HCT116 (cell line): Measurements from ENCODE around the gene XPO1. TPM values are rescaled to one million over a fixed set of nuclear protein-coding genes. Genes with fewer than 3 reads are reported as not detected.

Experiments used
- ATAC-seq: fragments of 200-7000 bp; cut with Tn5 transposase; 2 replicates; pipeline ENCODE4 v1.9.1; 2020; ENCODE audit warnings: mild to moderate bottlenecking, moderate library complexity
- BruUV-seq: library from RNA; stranded (reverse); fragments of 400-500 nt; replicated peaks from 2 replicates; lab custom pipeline; 2021; lab: Mats Ljungman, UMichigan
- CTCF ChIA-PET: fragments of 300-600 bp; sonication (Branson Sonifier 250); formaldehyde crosslinking; loops from one replicate; lab custom pipeline; 2021; ENCODE audit warnings: antibody characterized with exemption; lab: Charles Lee
- POLR2A ChIA-PET: fragments of 300-600, 350-600 bp; sonication (Branson Sonifier 250); formaldehyde crosslinking; loops from one replicate; lab custom pipeline; 2021; ENCODE audit warnings: antibody characterized with exemption; lab: Charles Lee
- RAD21 ChIA-PET, 2 experiments: fragments of 300-600 bp; sonication (Branson Sonifier 250); formaldehyde crosslinking; loops; one replicate each; lab custom pipeline; 2023; ENCODE audit warnings: low total read pairs in 2 of 2; ENCODE audit not compliant: uncharacterized antibody in 2 of 2, unreplicated experiment in 2 of 2, low non-redundant PET in 1 of 2; lab: Charles Lee
- DNase-seq: peaks from one replicate; pipeline ENCODE4 v3.0.0-alpha.2; 2010; ENCODE audit warnings: low read depth, low spot score
- H2AFZ ChIP-seq: fragments of 200-600 bp; shearing (Covaris generic), sonication (generic); 2 replicates; pipeline ENCODE4 v1.6.1; 2017; ENCODE audit warnings: low read depth, mixed run types, mixed read lengths, antibody characterized with exemption, low read length; ENCODE audit not compliant: poor library complexity, severe bottlenecking
- H3K27ac ChIP-seq: 2 replicates; pipeline ENCODE4 v1.5.1; 2012; ENCODE audit warnings: low read depth, low read length
- H3K27me3 ChIP-seq: fragments of 200-600 bp; sonication (generic); 2 replicates; pipeline ENCODE4 v1.6.1; 2016; ENCODE audit warnings: mixed run types, low read length, mixed read lengths; ENCODE audit not compliant: insufficient read depth
- H3K36me3 ChIP-seq, 2 experiments: fragments of 200-500 bp in 1 of 2; fragments of 200-600 bp in 1 of 2; sonication (Bioruptor generic) in 1 of 2; sonication (generic) in 1 of 2; 2 replicates each; pipeline versions ENCODE4 v1.5.1 to v1.6.1; 2014 to 2016; ENCODE audit warnings: low read length in 2 of 2, inconsistent platforms in 1 of 2, mixed read lengths in 1 of 2, mixed run types in 1 of 2; ENCODE audit not compliant: insufficient read depth in 2 of 2, control insufficient read depth in 1 of 2
- H3K4me1 ChIP-seq, 2 experiments: fragments of 200-600 bp in 1 of 2; sonication (generic) in 1 of 2; 2 replicates each; pipeline versions ENCODE4 v1.5.1 to v1.6.1; 2012 to 2017; ENCODE audit warnings: low read length in 2 of 2, inconsistent platforms in 1 of 2, mild to moderate bottlenecking in 1 of 2, mixed read lengths in 1 of 2, mixed run types in 1 of 2, moderate library complexity in 1 of 2; ENCODE audit not compliant: insufficient read depth in 2 of 2, control insufficient read depth in 1 of 2
- H3K4me2 ChIP-seq: fragments of 200-600 bp; sonication (generic); 2 replicates; pipeline ENCODE4 v1.6.1; 2017; ENCODE audit warnings: mixed run types, low read length, mixed read lengths
- H3K4me3 ChIP-seq, 2 experiments: fragments of 200-600 bp in 1 of 2; sonication (generic) in 1 of 2; replicated peaks in 1 of 2; 2 replicates each; pipeline ENCODE4 v1.5.1; 2011 to 2016; ENCODE audit warnings: low read length in 2 of 2, control low read depth in 1 of 2, low read depth in 1 of 2, mild to moderate bottlenecking in 1 of 2, mixed read lengths in 1 of 2, mixed run types in 1 of 2
- H3K79me2 ChIP-seq: fragments of 200-600 bp; sonication (generic); 2 replicates; pipeline ENCODE4 v1.6.1; 2017; ENCODE audit warnings: mild to moderate bottlenecking, mixed run types, low read length, moderate library complexity, mixed read lengths; ENCODE audit not compliant: insufficient read depth
- H3K9ac ChIP-seq: fragments of 200-600 bp; sonication (generic); 2 replicates; pipeline ENCODE4 v1.6.1; 2016; ENCODE audit warnings: low read length, mixed read lengths
- H3K9me2 ChIP-seq: fragments of 200-600 bp; sonication (generic), shearing (Covaris generic); 2 replicates; pipeline ENCODE4 v1.6.1; 2017; ENCODE audit warnings: mixed run types, mild to moderate bottlenecking, moderate library complexity; ENCODE audit not compliant: insufficient read depth
- H3K9me3 ChIP-seq, 2 experiments: fragments of 200-500 bp in 1 of 2; fragments of 200-600 bp in 1 of 2; sonication (Bioruptor generic) in 1 of 2; sonication (generic) in 1 of 2; 2 replicates each; pipeline ENCODE4 v1.6.1; 2014 to 2017; ENCODE audit warnings: low read length in 2 of 2, mixed read lengths in 2 of 2, inconsistent platforms in 1 of 2, low read depth in 1 of 2, mild to moderate bottlenecking in 1 of 2, mixed run types in 1 of 2, moderate library complexity in 1 of 2; ENCODE audit not compliant: control insufficient read depth in 1 of 2, insufficient read depth in 1 of 2
- H4K20me1 ChIP-seq: fragments of 200-600 bp; sonication (generic), shearing (Covaris generic); 2 replicates; pipeline ENCODE4 v1.6.1; 2017; ENCODE audit warnings: mixed run types, mild to moderate bottlenecking, moderate library complexity; ENCODE audit not compliant: insufficient read depth
- CBX3 ChIP-seq: IDR thresholded peaks from 2 replicates; pipeline ENCODE4 v1.6.1; 2012; ENCODE audit warnings: low read depth
- EGR1 ChIP-seq: IDR thresholded peaks from 2 replicates; pipeline ENCODE4 v1.6.1; 2012; ENCODE audit warnings: low read depth
- EZH2 ChIP-seq: fragments of 200-600 bp; sonication (generic); IDR thresholded peaks from 2 replicates; pipeline ENCODE4 v1.6.1; 2017; ENCODE audit warnings: antibody characterized with exemption, mixed run types
- FOSL1 ChIP-seq: IDR thresholded peaks from 2 replicates; pipeline ENCODE4 v1.6.1; 2012; ENCODE audit warnings: low read depth
- RAD21 ChIP-seq: IDR thresholded peaks from 2 replicates; pipeline ENCODE4 v1.6.1; 2012; ENCODE audit warnings: low read depth, mild to moderate bottlenecking
- SP1 ChIP-seq: IDR thresholded peaks from 2 replicates; pipeline ENCODE4 v1.6.1; 2012; ENCODE audit warnings: low read depth
- SRF ChIP-seq: IDR thresholded peaks from 2 replicates; pipeline ENCODE4 v1.6.1; 2012; ENCODE audit warnings: low read depth
- ZNF274 ChIP-seq: fragments of 200-500 bp; sonication (Bioruptor generic); IDR thresholded peaks from 2 replicates; pipeline ENCODE4 v1.6.1; 2014; ENCODE audit warnings: mild to moderate bottlenecking, low read depth, low read length, inconsistent platforms
- intact Hi-C: fragments of 100-400 bp; cut with micrococcal nuclease; formaldehyde crosslinking; loops from 2 replicates; pipeline ENCODE4 v1.10.0; 2022
- total RNA-seq: library from RNA; stranded (reverse); gene quantifications from one replicate; pipeline ENCODE4 v1.2.1, GENCODE V29; 2021; ENCODE audit not compliant: unreplicated experiment
- TF ChIP-seq, protein P1 (sequence below): IDR thresholded peaks from 2 replicates; pipeline ENCODE4 v1.6.1; 2012
- TF ChIP-seq, protein P2 (sequence below): IDR thresholded peaks from 2 replicates; pipeline ENCODE4 v1.6.1; 2012
- TF ChIP-seq, protein P3 (sequence below): IDR thresholded peaks from 2 replicates; pipeline ENCODE4 v1.6.1; 2012; ENCODE audit warnings: low read depth
- TF ChIP-seq, protein P4 (sequence below): IDR thresholded peaks from 2 replicates; pipeline ENCODE4 v1.6.1; 2011; ENCODE audit warnings: mild to moderate bottlenecking, low read length, moderate library complexity; ENCODE audit not compliant: insufficient replicate concordance; ENCODE audit errors: extremely low read depth

Gene XPO1
- total RNA-seq, 1 experiment from 2014 or later = 184 TPM

DNA sequence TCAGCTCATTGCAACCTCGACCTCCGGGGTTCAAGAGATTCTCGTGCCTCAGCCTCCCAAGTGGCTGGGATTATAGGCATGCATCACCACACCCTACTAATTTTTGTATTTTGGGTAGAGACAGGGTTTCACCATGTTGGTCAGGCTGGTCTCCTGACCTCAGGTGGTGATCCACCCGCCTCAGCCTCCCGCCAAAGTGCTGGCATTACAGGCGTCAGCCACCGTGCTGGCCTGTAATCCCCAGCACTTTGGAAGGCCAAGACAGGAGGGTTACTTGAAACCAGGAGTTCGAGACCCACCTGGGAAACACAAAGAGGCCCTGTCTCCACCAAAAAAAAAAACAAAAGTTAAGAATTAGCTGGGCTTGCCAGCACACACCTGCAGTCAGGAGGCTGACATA is 85.8 kb downstream of the XPO1 start:
- peaks cover 100% of the 10 kb centered on the region for H3K79me2 ChIP-seq
- H3K9ac ChIP-seq = no peak overlapping the region
- H3K36me3 ChIP-seq = peaks cover 0 to 7% of the 10 kb centered on the region in 2 experiments; a peak in 1 of 4 replicates
- CTCF ChIA-PET = no interaction called here
- no peak overlapping the region for H3K27ac ChIP-seq
- no peak overlapping the region for H3K4me3 ChIP-seq
- TF ChIP-seq, protein P1, sequence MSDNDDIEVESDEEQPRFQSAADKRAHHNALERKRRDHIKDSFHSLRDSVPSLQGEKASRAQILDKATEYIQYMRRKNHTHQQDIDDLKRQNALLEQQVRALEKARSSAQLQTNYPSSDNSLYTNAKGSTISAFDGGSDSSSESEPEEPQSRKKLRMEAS = no peak
- TF ChIP-seq SRF (no peak), EGR1 (no peak), CBX3 (no peak), FOSL1 (no peak)
- H3K4me1 ChIP-seq = peaks cover 0 to 14% of the 10 kb centered on the region in 2 experiments; a peak in 2 of 4 replicates
- POLR2A ChIA-PET = no interaction called here
- RAD21 ChIA-PET = no interaction called here
- H3K9me3 ChIP-seq = no peaks in the 10 kb centered on the region
- DNase-seq (no peak), ATAC-seq (no peak)
- intact Hi-C loops = no loop called here
- no peaks in the 10 kb centered on the region for H3K9me2 ChIP-seq
- no peak overlapping the region for H2AFZ ChIP-seq
- 0 out of 2 replicates have a peak, but pooled peaks cover 4% of the 10 kb centered on the region for H4K20me1 ChIP-seq
- H3K27me3 ChIP-seq = no peaks in the 10 kb centered on the region
- no TSS peak for BruUV-seq
- no peak overlapping the region for H3K4me2 ChIP-seq

DNA sequence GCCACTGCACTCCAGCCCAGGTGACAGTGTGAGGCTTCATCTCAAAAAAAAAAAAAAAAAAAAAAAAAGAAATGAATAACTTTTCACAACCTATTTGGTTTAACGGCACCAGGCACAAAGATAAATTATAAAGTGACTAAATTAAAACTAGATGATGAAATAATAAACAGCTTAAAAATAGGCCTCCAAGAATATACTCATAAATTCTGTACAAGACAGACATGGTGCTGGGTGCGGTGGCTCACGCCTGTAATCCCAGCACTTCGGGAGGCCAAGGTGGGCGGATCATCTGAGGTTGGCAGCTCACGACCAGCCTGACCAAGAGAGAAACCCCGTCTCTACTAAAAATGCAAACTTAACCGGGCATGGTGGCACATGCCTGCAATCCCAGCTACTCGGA is 87.0 kb downstream of the XPO1 start:
- H2AFZ ChIP-seq = no peak overlapping the region
- H3K4me3 ChIP-seq = no peak overlapping the region
- H3K79me2 ChIP-seq = peaks cover 100% of the 10 kb centered on the region
- ATAC-seq (no peak), DNase-seq (no peak)
- ChIA-PET POLR2A (no interaction called here), RAD21 (interaction anchor here in 1 of 2 experiments (0.7 kb wide), 1 partner anchor 40 kb away, joined by 4 read pairs; no protein-coding TSS in a partner anchor), CTCF (no interaction called here)
- no peak overlapping the region for H3K4me2 ChIP-seq
- H3K9me3 ChIP-seq = no peaks in the 10 kb centered on the region
- BruUV-seq = no TSS peak
- peaks cover 0 to 7% of the 10 kb centered on the region in 2 experiments; a peak in 1 of 4 replicates for H3K36me3 ChIP-seq
- H3K9ac ChIP-seq = no peak overlapping the region
- H3K27ac ChIP-seq = no peak overlapping the region
- H3K4me1 ChIP-seq = peaks cover 0 to 14% of the 10 kb centered on the region in 2 experiments; a peak in 2 of 4 replicates
- H3K27me3 ChIP-seq = no peaks in the 10 kb centered on the region
- 0 out of 2 replicates have a peak, but pooled peaks cover 4% of the 10 kb centered on the region for H4K20me1 ChIP-seq
- H3K9me2 ChIP-seq = no peaks in the 10 kb centered on the region
- intact Hi-C loops = no loop called here
- TF ChIP-seq RAD21 (no peak), EZH2 (no peak), ZNF274 (no peak), EGR1 (no peak), SP1 (no peak)
- TF ChIP-seq, protein P2, sequence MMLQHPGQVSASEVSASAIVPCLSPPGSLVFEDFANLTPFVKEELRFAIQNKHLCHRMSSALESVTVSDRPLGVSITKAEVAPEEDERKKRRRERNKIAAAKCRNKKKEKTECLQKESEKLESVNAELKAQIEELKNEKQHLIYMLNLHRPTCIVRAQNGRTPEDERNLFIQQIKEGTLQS = no peak
- TF ChIP-seq, protein P3, sequence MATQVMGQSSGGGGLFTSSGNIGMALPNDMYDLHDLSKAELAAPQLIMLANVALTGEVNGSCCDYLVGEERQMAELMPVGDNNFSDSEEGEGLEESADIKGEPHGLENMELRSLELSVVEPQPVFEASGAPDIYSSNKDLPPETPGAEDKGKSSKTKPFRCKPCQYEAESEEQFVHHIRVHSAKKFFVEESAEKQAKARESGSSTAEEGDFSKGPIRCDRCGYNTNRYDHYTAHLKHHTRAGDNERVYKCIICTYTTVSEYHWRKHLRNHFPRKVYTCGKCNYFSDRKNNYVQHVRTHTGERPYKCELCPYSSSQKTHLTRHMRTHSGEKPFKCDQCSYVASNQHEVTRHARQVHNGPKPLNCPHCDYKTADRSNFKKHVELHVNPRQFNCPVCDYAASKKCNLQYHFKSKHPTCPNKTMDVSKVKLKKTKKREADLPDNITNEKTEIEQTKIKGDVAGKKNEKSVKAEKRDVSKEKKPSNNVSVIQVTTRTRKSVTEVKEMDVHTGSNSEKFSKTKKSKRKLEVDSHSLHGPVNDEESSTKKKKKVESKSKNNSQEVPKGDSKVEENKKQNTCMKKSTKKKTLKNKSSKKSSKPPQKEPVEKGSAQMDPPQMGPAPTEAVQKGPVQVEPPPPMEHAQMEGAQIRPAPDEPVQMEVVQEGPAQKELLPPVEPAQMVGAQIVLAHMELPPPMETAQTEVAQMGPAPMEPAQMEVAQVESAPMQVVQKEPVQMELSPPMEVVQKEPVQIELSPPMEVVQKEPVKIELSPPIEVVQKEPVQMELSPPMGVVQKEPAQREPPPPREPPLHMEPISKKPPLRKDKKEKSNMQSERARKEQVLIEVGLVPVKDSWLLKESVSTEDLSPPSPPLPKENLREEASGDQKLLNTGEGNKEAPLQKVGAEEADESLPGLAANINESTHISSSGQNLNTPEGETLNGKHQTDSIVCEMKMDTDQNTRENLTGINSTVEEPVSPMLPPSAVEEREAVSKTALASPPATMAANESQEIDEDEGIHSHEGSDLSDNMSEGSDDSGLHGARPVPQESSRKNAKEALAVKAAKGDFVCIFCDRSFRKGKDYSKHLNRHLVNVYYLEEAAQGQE = no peak
- TF ChIP-seq, protein P4, sequence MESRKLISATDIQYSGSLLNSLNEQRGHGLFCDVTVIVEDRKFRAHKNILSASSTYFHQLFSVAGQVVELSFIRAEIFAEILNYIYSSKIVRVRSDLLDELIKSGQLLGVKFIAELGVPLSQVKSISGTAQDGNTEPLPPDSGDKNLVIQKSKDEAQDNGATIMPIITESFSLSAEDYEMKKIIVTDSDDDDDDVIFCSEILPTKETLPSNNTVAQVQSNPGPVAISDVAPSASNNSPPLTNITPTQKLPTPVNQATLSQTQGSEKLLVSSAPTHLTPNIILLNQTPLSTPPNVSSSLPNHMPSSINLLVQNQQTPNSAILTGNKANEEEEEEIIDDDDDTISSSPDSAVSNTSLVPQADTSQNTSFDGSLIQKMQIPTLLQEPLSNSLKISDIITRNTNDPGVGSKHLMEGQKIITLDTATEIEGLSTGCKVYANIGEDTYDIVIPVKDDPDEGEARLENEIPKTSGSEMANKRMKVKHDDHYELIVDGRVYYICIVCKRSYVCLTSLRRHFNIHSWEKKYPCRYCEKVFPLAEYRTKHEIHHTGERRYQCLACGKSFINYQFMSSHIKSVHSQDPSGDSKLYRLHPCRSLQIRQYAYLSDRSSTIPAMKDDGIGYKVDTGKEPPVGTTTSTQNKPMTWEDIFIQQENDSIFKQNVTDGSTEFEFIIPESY = no peak
